Thoracic aorta (tissue), 2 donors: ENCODE results near the gene ADM2. TPM values are rescaled to one million over a fixed set of nuclear protein-coding genes. Genes with fewer than 3 reads are reported as not detected.
A peak's percentile ranks its signal among the peaks of the same experiment; 100 is the strongest.

ENCODE experiments used
- ATAC-seq: fragments of 150-250 bp; one replicate; pipeline ENCODE4 v1.8.0; 2017; ENCODE audit warnings: low read depth; ENCODE audit not compliant: insufficient number of reproducible peaks, low FRiP score
- DNase-seq: peaks from one replicate; pipeline ENCODE4 v3.0.0-alpha.2; 2020; ENCODE audit warnings: low spot score
- H3K27ac ChIP-seq, 2 donors: fragments of 200-600 bp; sonication (generic); 1 replicate in 1 of 2; 2 replicates in 1 of 2; pipeline ENCODE4 v1.5.1; 2016; ENCODE audit warnings: mild to moderate bottlenecking in 2 of 2, moderate library complexity in 2 of 2
- H3K27me3 ChIP-seq: fragments of 200-600 bp; sonication (generic); replicated peaks from 2 replicates; pipeline ENCODE4 v1.6.0; 2016; ENCODE audit warnings: mild to moderate bottlenecking; ENCODE audit not compliant: insufficient read depth
- H3K36me3 ChIP-seq: fragments of 200-600 bp; sonication (generic); one replicate; pipeline ENCODE4 v1.5.1; 2016
- H3K4me1 ChIP-seq, 2 donors: fragments of 200-600 bp; sonication (generic); 1 replicate in 1 of 2; 2 replicates in 1 of 2; pipeline versions ENCODE4 v1.5.1 to v1.6.0; 2016; ENCODE audit warnings: low read depth in 2 of 2, mild to moderate bottlenecking in 1 of 2; ENCODE audit not compliant: control insufficient read depth in 1 of 2
- H3K4me3 ChIP-seq: fragments of 200-600 bp; sonication (generic); 2 replicates; pipeline ENCODE4 v1.5.1; 2016; ENCODE audit warnings: mild to moderate bottlenecking
- H3K9me3 ChIP-seq: fragments of 200-600 bp; sonication (generic); 2 replicates; pipeline ENCODE4 v1.5.1; 2016
- CTCF ChIP-seq: fragments of 200-600 bp; sonication (generic); IDR thresholded peaks from one replicate; pipeline ENCODE4 v1.5.1; 2019; ENCODE audit warnings: antibody characterized with exemption
- total RNA-seq, 2 donors: library from RNA; depleted of rRNA; stranded (reverse); fragments of >200 nt; gene quantifications; one replicate each; pipeline versions ENCODE4 v1.1.0 to v1.2.3, GENCODE V29; 2016

The ADM2 gene
- total RNA-seq, 2 donors from 2014 or later: 0.14 TPM; not detected in 1

GRCh38 chr22:50529416-50529896 is 48.1 kb downstream of the ADM2 start:
- no peak for TF ChIP-seq CTCF
- Histone ChIP-seq H3K4me1 (peaks cover 24 to 50% of the 10 kb centered on the region in 2 donors), H3K9me3 (no peaks in the 10 kb centered on the region), H3K27me3 (peaks cover 5% of the 10 kb centered on the region), H3K36me3 (no peaks in the 10 kb centered on the region), H3K4me3 (peak overlapping the region; percentile 78), H3K27ac (peak overlapping the region; percentile 72 to 83)
- ATAC-seq (no peak), DNase-seq (no peak)

GRCh38 chr22:50529897-50530579 is 48.7 kb downstream of the ADM2 start, which contains the start of gene TYMP:
TYMP (minus strand) TSS chr22:50530012; CDS start chr22:50529709, 303 bp downstream.
- no peak for TF ChIP-seq CTCF
- Histone ChIP-seq H3K27me3 (peaks cover 5% of the 10 kb centered on the region), H3K4me3 (peak within 1 kb of the TSS; percentile 78), H3K27ac (peak within 1 kb of the TSS; percentile 72 to 83), H3K9me3 (no peaks in the 10 kb centered on the region), H3K36me3 (no peaks in the 10 kb centered on the region), H3K4me1 (peaks cover 20 to 44% of the 10 kb centered on the region in 2 donors)
- DNase-seq (no peak), ATAC-seq (no peak)

- Histone ChIP-seq H3K27me3 (peaks cover 5% of the 10 kb centered on the region), H3K27ac (peak overlapping the region; percentile 72 to 83), H3K36me3 (no peaks in the 10 kb centered on the region), H3K4me1 (peaks cover 20 to 43% of the 10 kb centered on the region in 2 donors), H3K9me3 (no peaks in the 10 kb centered on the region), H3K4me3 (peak overlapping the region; percentile 78)
- ATAC-seq (no peak), DNase-seq (no peak)
- TF ChIP-seq CTCF: no peak
Observed at GRCh38 chr22:50530580-50530876, 49.2 kb downstream of the ADM2 start.

GRCh38 chr22:50530877-50531545 is 49.7 kb downstream of the ADM2 start:
- Histone ChIP-seq H3K27me3 (peaks cover 5% of the 10 kb centered on the region), H3K36me3 (no peaks in the 10 kb centered on the region), H3K27ac (peak overlapping the region; percentile 72 to 83), H3K4me3 (peak overlapping the region; percentile 78), H3K4me1 (peaks cover 20 to 43% of the 10 kb centered on the region in 2 donors), H3K9me3 (no peaks in the 10 kb centered on the region)
- no peak for TF ChIP-seq CTCF
- ATAC-seq: peak; percentile 9
- no peak for DNase-seq

- Histone ChIP-seq H3K4me1 (peaks cover 20 to 41% of the 10 kb centered on the region in 2 donors), H3K36me3 (no peaks in the 10 kb centered on the region), H3K27me3 (peaks cover 5% of the 10 kb centered on the region), H3K27ac (peak overlapping the region; percentile 72 to 83), H3K4me3 (peak overlapping the region; percentile 78), H3K9me3 (no peaks in the 10 kb centered on the region)
- no peak for TF ChIP-seq CTCF
- ATAC-seq (no peak), DNase-seq (no peak)
Observed at GRCh38 chr22:50531546-50531961, 50.2 kb downstream of the ADM2 start.
